Measurements from ENCODE around the gene GARRE1.

GRCh38 chr19:34226036-34226435, 28.3 kb upstream of the GARRE1 start:
- TF ChIP-seq TAF1 (IDR thresholded peaks at IDR 0.05; ENCODE audit: low read depth, low read length) (no peak), CTCF (IDR thresholded peaks at IDR 0.05; ENCODE audit: control extremely low read depth in 1 of 3, insufficient read depth in 1 of 3, low read depth in 1 of 3, low read length in 3 of 3) (no peak)

Measured in H1 (cell line).